Measurements from ENCODE around the gene GRHL3.

The GRHL3 gene

DNA sequence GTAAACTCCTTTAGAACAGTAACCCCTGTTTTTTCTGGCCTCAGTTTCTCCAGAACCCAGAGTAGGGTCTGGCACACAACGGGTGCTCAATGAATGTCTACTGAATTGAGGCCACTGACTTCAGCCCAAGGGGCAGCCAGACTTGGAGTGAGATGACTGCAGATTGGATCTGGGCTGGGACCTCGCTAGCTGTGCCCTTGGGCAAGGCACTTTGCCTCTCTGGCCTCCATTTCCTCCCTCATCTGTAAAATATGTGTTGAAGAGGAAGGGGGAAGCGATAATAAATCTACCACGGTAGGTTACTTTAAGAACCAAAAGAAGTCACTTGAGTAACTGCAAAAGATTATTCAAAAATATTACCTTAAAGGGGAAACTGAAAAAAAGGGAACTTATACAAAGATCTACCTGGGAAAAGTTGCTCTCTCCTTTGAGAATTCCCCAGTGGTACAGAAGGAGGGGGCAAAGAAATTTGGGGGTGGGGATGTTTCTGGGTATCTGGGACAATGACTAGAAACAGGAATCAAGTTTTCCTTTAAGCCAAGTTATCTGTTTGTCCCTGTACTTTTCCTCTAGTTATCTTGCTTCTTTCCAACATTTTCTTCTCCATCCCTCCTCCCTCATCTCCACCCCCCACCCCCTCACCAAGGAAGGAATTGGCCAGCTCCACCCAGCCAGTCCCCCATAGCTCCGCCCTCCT lies 394 bp upstream of the GRHL3 start:
- DNase-seq (ENCODE audit: low spot score) = no peak

DNA sequence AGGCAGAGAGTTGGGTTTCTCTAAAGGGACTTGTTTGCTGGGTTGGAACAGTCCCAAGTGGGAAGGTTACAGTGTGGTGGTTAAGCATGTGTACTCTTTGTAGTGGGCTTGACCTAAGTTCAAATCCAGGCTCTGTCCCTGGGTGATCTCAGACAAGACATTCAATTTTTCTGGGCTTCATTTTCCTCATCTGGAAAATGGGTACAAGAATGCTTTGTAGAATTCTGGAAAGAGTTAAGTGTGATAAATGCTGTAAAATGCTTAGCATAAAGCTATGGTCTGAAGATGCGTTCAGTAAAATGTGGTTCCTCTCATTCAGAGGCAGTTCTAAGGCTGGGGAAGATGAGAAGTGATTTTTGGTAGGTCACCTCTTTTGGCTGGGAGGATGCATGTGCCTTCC lies 805 bp downstream of the GRHL3 start:
- DNase-seq (ENCODE audit: low spot score) = no peak

DNA sequence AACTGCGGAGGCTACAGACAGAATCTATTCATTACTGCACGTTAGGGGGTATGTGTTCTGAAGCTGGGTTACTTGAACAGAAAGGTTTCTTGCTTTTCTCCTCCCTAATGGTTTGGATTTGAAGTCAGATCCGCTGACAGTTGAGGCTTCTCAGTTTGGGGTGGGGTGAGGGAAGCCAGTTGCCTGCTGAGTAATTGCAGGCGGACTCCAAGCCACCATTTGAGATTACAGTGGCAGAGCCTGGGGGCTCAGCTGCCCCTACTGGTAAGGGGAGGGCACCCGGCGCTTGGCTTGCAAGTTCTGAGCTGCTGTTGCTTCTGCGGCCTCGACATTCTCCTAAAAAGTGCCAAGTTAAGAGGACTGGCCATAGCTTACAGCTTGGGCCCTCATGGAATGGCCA lies 2.0 kb downstream of the GRHL3 start:
- DNase-seq (ENCODE audit: low spot score) = no peak

DNA sequence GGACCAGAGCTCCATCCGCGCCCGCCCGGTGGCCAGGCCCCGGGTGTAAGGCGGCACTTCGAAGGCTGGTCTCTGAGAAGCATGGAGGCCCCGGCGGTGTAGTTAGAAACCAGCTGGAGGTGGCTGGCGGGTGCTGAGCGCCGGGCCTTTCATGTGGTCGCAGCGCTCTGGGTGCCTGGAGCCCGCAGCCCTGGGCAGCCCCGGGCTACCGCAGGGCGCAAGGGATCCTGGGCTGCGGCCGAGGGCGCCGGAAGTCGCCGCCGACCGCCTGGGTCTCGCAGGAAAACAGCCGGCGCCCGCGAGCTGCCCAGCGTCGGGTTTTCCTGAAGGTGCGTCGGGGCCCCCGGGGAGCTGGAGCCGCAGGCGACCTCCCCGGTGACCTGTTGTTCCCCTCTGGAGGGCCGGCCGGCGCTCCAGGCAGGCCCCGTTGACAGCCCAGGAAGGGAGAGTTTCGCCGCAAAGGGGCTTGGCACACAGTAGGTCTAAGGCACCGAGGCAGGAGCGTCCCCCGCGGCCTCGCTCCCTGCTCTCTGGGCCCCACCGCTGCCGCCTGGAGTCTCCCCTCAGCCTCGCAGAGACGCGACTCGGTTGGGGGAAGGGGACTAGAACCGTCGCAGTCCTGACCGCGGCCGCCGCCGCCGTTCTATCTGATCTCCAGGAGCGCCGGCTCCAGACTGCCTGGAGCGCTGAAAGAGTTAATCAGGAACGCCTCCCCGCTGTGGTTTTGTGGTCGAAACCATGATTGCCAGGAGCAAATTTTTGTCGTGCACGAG lies 2.7 kb downstream of the GRHL3 start:
- peak; percentile 75 for DNase-seq (ENCODE audit: low spot score)

DNA sequence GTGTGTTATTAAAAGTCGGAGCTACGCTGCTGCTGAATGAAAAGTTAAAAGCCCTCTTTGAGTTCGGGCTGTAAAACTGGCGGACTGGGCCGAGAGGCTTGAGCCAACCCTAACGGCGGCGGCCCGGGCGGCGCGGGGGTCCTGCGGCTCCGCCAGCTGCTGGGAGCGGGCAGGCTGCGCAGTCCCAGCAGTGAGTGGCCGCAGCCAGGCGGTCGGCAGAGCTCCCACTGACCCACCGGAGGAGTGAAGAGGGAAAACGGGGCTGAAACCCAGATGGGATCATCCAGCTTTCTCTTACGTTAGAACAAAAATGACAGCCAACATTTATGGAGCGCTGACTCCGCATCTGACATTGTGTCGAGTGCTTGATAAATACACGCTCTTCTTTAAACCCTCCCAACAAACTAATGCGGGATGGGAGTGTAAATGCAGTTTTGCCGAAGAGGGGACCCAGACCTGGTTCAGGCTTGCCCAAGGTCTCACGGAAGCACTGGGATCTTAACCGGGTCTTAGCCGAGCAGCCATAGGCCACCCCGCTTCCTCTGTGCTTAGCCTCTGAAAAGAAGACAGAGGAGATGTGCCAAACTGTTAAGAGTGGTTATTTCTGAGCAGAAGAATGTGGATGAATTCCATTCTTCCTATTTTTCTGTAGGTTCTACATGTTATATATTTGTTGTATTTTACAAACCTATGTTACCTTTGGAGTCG lies 3.5 kb downstream of the GRHL3 start:
- DNase-seq (ENCODE audit: low spot score) = no peak

DNA sequence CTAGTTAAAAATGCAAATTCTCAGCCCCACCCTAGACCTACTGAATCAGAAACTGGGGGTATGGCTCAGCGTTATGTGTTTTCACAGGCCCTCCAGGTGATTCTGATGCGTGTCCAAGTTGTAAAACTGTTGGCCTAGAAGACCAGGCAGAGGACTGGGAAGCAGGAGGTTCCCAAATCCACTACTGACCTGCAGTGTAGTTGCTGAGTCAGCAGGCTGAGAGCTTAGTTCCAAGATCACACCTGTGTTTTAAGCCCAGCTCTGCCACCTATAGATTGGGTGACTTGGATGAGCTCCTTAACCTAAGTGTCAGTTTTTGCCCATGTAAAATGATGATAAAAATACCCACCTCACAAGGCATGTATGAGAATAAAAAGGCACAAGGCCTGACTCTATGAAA lies 4.1 kb downstream of the GRHL3 start:
- no peak for DNase-seq (ENCODE audit: low spot score)

DNA sequence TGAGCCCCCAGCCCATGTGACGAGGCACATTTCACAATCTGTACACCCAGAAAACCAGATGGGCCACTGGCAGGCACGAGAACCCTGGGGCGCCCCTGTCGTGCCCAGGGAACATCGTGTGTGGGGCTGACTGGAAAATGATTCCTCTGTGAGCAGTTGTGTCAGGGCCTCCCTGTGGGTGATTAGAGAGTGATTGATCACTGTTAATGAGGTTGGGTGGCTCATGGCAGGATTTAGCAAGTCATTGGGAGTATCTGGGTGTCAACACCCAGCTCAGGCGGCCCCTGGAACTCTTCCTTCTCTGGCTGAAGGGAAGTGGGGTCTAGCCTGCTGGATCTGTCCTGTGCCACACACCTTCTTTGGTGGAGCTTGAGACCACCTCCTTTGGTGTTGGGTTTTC lies 5.7 kb downstream of the GRHL3 start:
- no peak for DNase-seq (ENCODE audit: low spot score)

DNA sequence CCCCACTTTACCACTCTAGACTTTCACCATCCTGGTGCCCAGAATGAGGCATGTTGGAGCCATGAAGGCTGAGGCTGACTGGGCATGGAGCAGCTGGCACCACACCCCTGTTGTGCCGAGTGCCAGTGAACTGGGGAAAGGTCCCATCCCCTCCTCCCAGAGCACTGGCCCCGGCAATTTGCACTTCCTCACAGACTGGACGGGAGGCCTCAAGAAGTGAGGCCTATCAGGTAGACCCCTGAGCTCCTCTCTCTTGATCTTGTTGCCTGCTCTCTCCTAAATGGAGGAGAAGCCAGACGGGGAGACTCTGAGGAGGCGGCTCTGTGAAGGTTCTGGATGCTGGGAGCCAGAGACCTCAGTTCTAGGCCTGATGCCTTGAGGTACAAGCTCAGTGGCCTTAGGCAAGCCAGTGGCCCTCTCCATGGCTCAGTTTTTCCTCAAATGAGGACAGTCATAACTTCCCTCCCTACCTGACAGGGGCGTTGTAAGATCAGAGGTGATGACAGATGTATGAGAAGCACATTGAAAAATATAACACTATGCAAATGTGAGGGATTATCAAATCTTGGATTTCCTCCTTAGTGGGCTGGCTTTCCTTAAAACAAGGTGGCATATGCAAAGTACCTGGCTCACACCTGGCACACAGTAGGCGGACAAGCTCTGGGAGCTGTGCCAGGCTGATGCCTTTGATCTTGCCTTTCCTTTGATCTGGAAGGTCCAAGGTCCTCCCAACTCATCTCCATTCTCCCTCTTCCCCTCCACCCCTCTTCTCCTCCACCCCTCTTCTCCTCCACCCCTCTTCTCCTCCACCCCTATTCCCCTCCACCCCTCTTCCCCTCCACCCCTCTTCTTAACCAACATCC lies 6.7 kb downstream of the GRHL3 start:
- no peak for DNase-seq (ENCODE audit: low spot score)

DNA sequence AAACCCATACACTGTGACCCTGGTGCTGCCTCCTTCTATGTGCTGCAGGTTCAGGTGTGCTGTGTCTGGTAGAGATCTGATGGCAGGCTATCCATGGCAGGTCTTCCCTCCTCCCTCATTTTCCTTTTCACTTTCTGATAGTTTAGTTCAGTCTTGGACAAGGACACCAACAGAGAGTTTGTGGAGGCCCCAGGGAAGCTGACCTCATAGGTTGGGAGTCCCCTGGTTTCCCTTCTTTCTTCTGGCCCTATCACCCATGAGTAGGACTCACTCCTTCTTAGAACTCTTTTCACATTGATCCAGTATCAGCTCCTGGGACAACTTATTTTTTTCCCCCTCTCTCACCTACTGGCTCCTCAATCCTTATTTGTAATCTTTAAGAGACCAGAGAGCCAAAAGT lies 8.3 kb downstream of the GRHL3 start:
- DNase-seq (ENCODE audit: low spot score) = no peak

DNA sequence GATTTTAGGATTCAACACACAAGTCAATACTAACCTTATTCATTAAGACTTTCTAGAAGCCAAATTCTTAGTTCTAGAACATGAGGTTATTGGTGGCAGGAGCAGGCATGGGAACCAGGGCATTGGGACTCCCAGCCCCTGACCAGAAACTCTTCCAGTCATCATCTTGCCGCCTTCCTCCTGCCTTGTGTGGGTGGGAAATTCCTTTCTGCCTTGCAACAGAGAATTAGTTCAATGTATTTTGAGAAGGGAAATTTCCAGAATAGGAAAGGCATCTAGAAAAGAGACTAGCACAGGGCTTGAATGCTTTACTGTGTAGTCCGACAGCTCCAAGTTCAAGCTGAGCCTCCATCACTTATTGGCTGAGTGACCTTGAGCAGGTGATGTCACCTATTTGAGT lies 8.7 kb downstream of the GRHL3 start:
- no peak for DNase-seq (ENCODE audit: low spot score)

DNA sequence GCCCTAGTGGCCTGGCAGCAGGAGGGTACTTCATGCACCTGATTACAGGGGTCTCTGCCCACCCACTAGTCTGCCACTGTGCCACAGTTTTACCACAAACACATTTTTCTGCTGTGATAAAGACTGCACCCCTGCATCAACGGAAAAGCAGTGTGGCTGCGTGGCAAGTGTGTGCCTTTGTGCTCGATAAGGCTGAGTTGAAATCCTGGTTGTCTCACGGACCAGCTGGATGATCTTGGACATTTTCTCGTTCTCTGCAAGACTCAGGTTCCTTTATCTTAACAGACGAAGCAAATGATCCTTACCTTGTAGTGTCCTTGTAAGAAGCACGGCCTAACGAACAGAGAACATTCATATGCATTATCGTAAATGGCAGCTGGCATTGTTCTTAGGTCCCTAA lies 10.2 kb downstream of the GRHL3 start:
- DNase-seq (ENCODE audit: low spot score) = no peak

DNA sequence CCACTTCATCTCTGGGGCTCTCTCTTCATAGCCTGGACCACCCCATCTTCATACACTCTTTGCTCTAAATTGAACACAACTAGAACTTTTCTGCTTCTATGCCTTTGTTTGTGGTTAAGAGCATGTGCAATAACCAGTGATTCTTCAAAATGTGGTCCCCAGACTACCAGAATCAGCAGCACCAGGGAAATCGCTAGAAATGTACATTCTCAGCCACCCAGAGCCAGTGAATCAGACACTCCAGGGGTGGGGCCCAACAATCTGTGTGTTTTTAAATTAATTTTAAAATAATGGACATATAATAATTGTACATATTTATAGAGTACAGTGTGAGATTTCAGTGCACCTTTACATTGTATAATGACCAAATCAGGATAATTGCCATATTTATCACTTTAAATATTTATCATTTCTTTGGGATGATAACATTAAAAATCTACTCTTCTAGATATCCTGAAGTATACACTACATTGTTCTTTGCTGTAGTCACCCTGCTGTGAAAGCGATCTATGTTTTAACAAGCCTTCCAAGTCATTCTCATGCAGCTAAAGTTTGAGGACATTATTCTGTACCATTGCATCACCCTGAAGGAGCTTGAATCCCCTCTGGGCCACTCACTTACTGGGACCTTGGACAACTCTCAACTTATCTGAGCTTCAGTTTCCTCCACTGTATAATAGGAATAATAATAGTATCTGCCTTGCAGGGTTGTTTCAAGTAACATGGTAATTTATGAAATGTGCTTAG lies 10.8 kb downstream of the GRHL3 start:
- no peak for DNase-seq (ENCODE audit: low spot score)

DNA sequence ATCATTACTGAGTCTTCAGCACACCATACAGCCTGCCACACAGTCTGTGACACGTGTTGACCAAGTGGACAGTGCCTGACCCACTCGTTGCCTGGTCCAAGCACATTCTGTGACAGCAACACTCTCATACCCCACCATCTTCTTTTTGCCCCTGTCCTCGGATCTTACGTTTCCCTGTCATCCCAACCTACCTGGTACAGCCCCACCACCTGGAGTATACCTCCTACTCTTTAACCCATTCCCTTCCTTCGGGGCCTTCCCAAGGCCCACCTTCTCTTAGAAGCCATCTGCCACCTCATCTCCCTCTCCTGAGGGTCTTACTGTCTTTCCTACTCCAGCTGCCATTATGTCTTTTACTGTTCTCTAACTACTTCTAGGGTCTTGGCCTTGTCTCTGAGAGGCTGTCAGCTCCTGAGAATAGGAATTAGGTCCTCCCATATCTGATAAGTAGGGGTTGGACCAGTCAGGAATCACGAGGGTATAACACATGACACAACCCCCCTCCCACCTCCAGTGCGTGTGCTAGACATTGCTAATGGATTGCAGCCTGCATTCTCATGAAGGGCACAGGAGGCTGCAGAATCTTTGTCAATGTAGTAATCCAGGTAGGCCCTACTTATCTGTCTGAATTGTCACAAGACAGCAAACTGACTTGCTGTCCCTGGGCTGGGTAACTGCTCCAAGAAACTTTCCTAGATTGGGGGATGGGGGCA lies 13.0 kb downstream of the GRHL3 start:
- no peak for DNase-seq (ENCODE audit: low spot score)

DNA sequence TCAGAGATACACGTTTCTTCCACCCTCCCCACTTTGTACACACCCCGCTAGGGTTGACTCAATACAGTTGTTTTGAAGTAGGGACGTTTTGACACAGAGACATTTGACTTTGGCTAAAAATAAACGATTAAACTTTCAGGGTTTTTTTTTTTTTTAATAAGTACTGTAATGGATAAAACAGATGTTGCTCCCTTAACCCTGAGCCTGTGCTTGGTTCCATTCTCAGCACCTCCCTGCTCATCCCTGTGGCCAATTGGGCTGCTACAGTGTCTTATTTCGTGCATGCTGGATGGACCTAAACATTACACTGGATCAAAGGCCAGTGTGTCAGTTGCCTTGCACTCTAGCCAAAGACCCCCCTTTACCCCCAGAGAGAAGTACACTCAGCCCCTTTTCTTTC lies 16.9 kb downstream of the GRHL3 start:
- no peak for DNase-seq (ENCODE audit: low spot score)

DNA sequence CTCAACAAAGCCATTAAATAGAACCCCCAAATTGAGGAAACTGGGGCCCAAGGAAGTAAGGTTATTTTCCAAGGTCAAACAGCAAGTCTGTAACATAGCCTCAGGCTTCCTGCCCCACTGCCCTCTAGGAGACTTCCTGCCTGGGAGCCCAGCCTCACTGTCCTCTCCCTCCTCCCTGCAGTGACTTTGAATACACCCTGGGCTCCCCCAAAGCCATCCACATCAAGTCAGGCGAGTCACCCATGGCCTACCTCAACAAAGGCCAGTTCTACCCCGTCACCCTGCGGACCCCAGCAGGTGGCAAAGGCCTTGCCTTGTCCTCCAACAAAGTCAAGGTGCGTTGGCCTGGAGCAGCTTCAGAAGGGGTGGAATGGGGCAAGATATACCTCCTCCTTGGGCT lies 18.3 kb downstream of the GRHL3 start:
- no peak for DNase-seq (ENCODE audit: low spot score)

DNA sequence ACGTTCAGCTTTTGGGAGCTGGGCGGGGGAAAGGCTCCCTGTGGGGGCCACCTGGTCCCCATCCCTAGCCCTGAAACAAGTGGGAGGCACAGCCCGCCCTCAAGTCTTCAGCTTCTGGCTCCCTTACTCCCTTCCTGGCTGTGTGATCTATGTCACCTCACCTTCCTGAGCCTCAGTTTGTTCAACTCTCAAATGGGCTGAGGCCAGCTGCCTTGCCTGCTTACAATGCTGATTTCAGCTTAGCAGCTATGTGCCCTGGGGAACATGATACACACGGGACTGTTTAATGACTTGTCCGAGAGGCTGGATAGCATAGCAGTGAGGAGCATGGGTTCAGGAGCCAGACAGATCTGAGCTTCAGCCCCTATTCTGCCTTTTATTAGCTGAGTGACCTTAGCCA lies 19.3 kb downstream of the GRHL3 start:
- DNase-seq (ENCODE audit: low spot score) = no peak

DNA sequence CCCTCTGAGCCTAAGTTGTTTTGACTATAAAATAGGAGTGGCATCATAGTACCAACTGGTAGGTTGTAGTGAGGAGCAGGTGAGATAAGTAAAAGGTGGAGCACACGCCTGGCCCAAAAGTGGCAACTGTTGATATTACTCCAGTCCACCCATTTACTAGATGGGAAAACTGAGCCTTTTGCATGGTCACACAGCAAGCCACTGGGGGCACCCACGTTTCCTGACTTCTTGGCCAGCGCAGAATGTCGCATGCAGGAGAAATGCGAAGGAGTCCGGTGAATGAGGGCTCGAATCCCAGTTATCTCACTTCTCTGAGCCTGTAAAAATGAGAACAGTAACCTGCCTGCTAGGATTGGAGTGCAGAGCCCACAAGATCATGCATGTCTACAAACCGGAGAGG lies 20.8 kb downstream of the GRHL3 start:
- DNase-seq (ENCODE audit: low spot score) = no peak

DNA sequence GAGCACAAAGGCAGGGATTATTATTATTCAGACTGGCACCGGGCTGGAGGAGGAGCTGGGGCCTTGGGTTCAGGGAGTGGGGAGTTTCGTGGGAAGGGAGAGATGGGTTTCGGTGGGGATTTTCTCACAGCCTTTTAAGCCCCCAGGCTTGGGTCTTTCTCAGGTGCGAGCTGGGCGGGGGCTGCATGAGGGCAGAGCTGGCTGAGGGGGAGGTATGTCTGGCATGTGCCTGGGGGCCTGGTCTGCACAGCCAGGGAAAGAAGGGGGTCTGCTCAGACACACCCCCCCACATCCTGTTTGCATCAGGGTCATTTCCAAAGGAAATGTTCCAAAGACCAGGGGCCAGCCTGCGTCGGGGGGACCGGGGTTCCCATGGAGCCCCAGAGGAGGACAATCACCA lies 21.6 kb downstream of the GRHL3 start:
- no peak for DNase-seq (ENCODE audit: low spot score)

DNA sequence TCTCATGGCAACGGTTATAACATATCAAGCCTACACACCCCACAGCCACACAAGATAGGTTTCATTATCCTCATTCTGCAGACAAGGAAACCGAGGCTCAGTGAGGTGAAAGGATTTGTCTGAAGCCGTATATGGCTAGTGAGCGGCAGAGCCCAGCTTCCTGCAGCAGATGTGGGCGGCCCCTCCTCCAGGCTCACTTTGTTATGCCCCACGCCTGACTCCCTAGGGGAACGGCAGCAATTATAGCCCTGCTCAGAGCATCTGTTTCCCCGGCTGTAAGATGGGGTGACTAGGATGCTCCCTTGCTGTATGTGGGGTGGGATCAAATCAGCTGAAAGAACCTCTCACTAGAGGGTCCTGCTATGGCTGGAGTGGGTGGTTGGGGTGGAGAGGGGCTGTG lies 22.1 kb downstream of the GRHL3 start:
- no peak for DNase-seq (ENCODE audit: low spot score)

DNA sequence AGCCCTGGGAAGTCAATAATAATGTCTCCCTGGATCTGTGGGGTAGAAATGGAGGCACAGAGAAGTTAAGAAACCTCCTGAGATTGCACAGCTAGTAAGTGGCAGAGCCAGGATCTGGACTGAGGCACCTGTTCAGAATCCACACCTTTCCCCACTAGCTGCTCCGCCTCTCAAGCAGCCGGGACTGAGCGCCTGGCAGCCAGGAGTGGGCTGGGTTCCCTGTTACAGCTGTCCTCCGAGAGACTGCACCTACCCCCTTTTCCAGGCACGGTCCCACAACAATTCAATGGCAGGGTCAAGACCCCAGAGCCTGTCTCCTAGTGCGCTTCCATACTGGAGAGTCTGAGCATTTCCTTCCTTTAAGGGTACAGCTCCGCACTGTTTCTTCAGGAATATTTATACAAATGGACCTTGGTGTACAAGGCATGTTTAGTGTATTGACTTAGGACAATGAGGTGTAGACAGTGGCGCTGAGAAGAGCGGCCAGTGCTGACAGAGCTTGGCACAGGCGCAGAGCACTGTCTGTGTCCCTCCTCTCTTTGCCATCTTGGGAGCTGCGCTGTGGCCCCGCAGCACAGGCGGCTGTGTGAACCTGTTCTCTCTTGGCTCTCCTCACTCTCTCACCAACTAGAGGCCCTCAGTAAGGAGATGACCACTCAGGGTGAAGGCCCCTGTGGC lies 24.4 kb downstream of the GRHL3 start:
- DNase-seq (ENCODE audit: low spot score) = no peak

All from HuH-7.5 (cell line).